Muscle of leg (tissue), 11 donors: Measurements from ENCODE around the gene PECR. TPM values are rescaled to one million over a fixed set of nuclear protein-coding genes. Genes with fewer than 3 reads are reported as not detected.
A peak's percentile ranks its signal among the peaks of the same experiment; 100 is the strongest.

Source experiments
- DNase-seq: peaks from one replicate; pipeline ENCODE4 v3.0.0; 2013
- H3K27ac ChIP-seq: one replicate; pipeline ENCODE4 v1.5.1; 2013; ENCODE audit warnings: mild to moderate bottlenecking, low read length, control low read depth
- H3K27me3 ChIP-seq: one replicate; pipeline ENCODE4 v1.6.1; 2013; ENCODE audit warnings: low read length; ENCODE audit not compliant: control insufficient read depth, insufficient read depth
- H3K36me3 ChIP-seq: one replicate; pipeline ENCODE4 v1.6.1; 2013; ENCODE audit warnings: low read length; ENCODE audit not compliant: control insufficient read depth, insufficient read depth
- H3K4me1 ChIP-seq: one replicate; pipeline ENCODE4 v1.6.1; 2013; ENCODE audit warnings: low read length; ENCODE audit not compliant: control insufficient read depth, insufficient read depth
- H3K4me3 ChIP-seq: one replicate; pipeline ENCODE4 v1.5.1; 2013; ENCODE audit warnings: low read length, control low read depth
- H3K9me3 ChIP-seq: replicated peaks from 2 replicates; pipeline ENCODE4 v1.6.1; 2013; ENCODE audit warnings: low read depth, low read length; ENCODE audit not compliant: control insufficient read depth
- WGBS: methylation state at CpG from one replicate; pipeline ENCODE4 v1.1.5; 2013; ENCODE audit warnings: missing lambda C conversion rate; ENCODE audit not compliant: insufficient coverage; 5-methylcytosine and 5-hydroxymethylcytosine counted together
- polyA plus RNA-seq, 8 donors: library from polyadenylated mRNA; unstranded; fragments of 120-200 nt; gene quantifications; one replicate each; pipeline versions ENCODE4 v1.2.1 to v1.2.3, GENCODE V29; 2013; ENCODE audit warnings: inconsistent platforms in 1 of 8, low replicate concordance in 1 of 8; ENCODE audit not compliant: insufficient read length in 8 of 8, insufficient read depth in 1 of 8
- total RNA-seq: library from RNA; stranded (reverse); fragments of 120-200 nt; gene quantifications from one replicate; pipeline ENCODE4 v1.2.4, GENCODE V29; 2013

Gene PECR
- total and polyA plus RNA-seq, 9 donors, result 6.5 to 9.5 (median 7.7) TPM

DNA sequence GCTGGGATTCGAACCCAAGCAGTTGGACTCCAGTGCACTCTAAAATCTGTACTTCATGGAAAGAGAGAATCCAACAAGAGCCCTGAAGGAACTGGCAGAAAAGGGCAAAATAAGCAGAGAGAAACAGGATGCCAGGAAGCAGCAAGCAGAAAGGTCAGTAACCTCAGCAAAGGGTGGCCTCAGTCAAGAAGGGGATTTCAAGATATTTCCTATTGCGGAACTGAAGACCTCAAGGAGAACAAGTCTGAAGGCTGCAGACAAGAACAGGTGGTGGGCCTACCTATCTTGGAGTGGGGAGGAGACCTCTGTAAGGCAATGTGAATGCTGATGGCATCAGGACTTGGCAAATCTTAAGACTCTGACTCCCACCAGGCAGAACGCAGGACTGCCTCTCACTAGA is 48.2 kb downstream of the PECR start:
- no peak for DNase-seq
- Histone ChIP-seq H3K27ac (no peak overlapping the region), H3K27me3 (no peaks in the 10 kb centered on the region), H3K4me1 (no peaks in the 10 kb centered on the region), H3K9me3 (no peaks in the 10 kb centered on the region), H3K4me3 (no peak overlapping the region), H3K36me3 (no peaks in the 10 kb centered on the region)
- 95% methylated on average over 2 of the region's 3 CpGs for WGBS

DNA sequence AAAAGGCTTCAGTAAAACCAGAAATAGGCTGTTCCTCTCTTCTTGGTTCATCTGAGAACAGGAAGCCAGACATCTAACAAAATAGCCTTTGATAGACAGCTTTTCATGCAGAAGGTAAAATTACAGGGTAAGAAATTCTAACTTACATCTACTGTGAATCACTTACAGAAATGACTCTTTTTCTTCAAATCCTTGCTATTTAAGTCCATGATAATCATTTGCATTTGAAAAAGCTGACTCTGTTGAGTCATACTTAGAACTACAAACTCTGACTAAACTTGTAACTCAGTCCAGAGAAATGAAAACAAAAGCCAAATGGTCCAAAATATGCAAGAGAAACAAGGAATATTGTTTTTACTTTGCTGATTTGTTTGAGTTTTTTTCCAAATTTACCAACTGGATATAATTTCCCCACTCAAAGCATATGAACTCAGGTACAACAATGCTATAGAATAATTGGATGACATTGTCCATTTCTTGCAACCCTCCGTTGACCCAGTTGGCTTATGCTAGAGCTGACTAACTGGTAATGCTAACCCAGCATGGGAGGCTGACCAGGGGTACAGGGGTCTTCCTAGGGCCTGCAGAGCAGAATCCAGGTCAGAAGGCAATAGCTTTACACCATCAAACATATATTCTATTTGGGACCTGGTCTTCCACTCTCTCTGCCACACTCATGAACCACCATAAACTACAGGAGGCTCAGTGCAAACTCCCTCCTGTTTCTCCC is 49.5 kb downstream of the PECR start:
- no peaks in the 10 kb centered on the region for H3K4me1 ChIP-seq
- no peaks in the 10 kb centered on the region for H3K27me3 ChIP-seq
- no peak for DNase-seq
- no peak overlapping the region for H3K27ac ChIP-seq
- 100% methylated on average over 1 of the region's 1 CpG for WGBS
- H3K9me3 ChIP-seq, result no peaks in the 10 kb centered on the region
- H3K4me3 ChIP-seq, result no peak overlapping the region
- H3K36me3 ChIP-seq, result no peaks in the 10 kb centered on the region

DNA sequence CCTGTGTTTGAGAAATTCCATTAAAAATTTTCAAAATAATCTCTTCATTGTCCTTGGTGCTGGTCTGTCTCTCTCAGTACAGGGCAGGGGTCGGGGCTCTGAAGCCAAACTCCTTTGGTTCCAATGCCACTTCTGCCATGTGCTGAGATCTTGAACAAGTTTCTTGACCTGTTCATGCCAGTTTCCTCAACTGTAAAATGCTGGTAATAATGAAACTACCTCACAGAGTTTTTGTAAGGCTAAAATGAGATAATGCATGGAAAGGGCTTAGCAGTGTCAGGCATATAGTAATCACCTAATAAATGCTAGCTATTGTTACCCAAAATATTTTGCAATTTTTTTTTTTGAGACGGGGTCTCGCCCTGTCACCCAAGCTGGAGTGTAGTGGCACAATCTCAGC is 51.4 kb downstream of the PECR start:
- Histone ChIP-seq H3K27me3 (no peaks in the 10 kb centered on the region), H3K4me1 (no peaks in the 10 kb centered on the region), H3K4me3 (no peak overlapping the region), H3K9me3 (no peaks in the 10 kb centered on the region), H3K36me3 (no peaks in the 10 kb centered on the region), H3K27ac (no peak overlapping the region)
- WGBS, result 100% methylated on average over 2 of the region's 3 CpGs
- DNase-seq, result no peak

DNA sequence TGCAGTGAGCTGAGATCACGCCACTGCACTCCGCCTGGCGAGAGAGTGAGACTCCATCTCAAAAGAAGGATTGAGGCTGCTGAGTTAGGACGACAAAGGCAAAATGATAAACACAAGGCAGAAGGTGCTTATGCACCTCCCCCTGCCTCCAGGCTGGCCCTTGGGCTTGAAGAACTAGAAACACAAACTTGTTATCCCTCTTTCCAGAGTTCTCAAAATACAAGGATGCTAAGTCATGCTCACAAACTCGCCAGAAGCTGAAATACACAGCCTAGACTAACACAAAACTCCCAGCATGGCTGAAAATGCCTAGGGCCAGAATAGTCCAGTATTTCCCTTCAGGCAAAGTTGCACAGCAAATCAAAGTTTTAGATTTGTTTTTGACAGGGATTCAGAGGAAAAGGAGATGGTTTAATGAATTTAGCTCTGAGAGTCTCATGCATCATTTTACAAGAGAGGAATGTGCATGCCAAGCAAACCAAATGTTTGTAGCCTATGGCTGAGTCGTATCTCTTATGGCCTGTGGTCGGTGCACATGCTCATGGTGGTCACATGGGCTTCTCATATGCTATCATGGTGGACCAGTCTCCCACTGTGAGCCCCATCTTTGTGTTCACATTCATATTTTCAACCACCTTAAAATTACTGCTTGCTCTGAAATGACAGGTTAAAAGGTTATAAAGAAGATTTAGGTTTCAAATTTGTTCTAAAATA is 52.0 kb downstream of the PECR start:
- 87% methylated on average over 6 of the region's 7 CpGs for WGBS

DNA sequence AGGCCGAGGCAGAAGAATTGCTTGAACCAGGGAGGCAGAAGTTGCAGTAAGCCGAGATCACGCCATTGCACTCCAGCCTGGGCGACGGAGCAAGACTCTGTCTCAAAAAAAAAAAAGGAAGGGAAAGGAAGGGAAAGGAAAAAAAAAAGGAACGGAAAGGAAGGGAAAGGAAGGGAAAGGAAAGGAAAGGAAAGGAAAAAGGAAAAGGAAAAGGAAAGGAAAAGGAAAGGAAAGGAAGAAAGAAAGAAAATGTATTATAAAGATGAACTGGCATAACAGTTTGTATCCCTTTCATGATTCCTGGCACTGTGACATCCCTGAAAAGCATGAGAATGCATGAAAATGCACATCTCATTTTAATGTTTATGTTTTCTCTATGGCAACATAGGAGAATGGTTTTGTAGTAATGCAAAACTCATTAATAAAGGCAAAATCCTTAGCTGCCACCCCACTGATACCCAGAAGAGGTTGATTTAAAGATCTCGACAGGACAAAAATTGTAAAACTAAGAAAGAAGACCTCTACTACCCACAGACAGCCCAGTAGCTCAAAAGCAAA is 56.8 kb downstream of the PECR start:
- Histone ChIP-seq H3K4me1 (no peaks in the 10 kb centered on the region), H3K27me3 (no peaks in the 10 kb centered on the region), H3K4me3 (no peak overlapping the region), H3K9me3 (no peaks in the 10 kb centered on the region), H3K27ac (no peak overlapping the region), H3K36me3 (no peaks in the 10 kb centered on the region)
- no peak for DNase-seq
- 94% methylated on average over 6 of the region's 7 CpGs for WGBS

More for the DNA sequence above, 52.0 kb downstream of the PECR start:
- no peak overlapping the region for H3K27ac ChIP-seq
- H3K27me3 ChIP-seq, result no peaks in the 10 kb centered on the region
- H3K4me1 ChIP-seq, result no peaks in the 10 kb centered on the region
- H3K9me3 ChIP-seq, result no peaks in the 10 kb centered on the region
- H3K36me3 ChIP-seq, result no peaks in the 10 kb centered on the region
- no peak overlapping the region for H3K4me3 ChIP-seq
- no peak for DNase-seq

DNA sequence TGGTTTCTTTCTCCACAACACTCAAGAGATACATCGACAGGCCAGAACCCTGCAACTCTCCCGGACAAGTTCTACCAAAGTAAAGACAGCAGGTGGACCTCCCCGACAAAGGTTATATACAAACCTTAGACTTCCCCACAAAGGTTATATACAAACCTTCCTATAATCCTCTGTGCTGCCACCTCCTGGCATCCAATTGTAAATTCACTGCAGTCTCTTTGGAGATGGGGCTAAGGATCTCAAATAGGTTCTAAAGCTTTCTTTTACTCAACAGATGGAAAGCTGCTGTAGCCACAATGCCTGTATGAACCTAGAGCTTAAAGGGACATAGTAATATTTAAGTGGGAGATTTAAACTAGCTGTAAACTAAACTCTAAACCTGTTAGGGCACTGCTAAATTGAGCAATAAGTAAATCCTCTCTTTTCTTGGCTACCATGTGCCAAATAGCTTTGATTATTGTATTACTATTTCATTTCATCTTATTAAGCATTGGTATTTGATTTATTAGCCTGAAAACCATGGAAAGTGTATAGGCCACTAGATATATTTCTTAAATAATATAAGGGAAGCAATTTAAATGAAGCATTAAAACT is 58.5 kb downstream of the PECR start:
- peak; percentile 47 for DNase-seq
- H3K27ac ChIP-seq, result no peak overlapping the region
- no peaks in the 10 kb centered on the region for H3K4me1 ChIP-seq
- H3K9me3 ChIP-seq, result no peaks in the 10 kb centered on the region
- H3K4me3 ChIP-seq, result no peak overlapping the region
- no peaks in the 10 kb centered on the region for H3K27me3 ChIP-seq
- 20% methylated on average over 2 of the region's 3 CpGs for WGBS
- H3K36me3 ChIP-seq, result no peaks in the 10 kb centered on the region

DNA sequence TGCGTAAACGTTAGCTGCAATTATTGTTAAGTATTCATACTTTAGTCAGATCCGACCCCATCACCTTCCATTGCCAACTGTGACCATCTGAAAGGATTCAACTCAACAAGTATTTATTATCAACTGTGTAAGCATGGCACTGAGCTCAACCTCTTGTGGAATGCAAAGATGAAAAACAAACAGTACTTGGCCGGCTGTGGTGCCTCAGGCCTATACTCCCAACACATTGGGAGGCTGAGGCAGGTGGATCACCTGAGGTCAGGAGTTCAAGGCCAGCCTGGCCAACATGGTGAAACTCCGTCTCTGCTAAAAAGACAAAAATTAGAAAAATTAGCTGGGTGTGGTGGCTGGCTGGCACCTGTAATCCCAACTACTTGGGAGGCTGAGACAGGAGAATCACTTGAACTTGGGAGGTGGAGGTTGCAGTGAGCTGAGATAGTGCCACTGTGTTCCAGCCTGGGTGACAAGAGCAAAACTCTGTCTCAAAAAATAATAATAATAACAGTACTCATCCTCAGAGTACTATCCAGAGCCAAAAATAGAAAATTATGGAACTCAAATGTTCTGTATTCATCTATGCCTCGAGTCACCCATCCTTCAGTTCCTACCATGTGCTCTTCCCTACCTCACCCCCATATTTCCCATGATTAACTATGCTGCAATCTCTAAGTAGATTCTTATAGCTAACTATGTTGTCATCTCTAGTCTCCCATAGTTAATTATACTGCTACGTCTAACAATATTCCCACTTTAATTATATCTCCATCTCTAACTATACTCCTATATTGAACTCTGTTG is 59.6 kb downstream of the PECR start:
- DNase-seq, result no peak
- Histone ChIP-seq H3K36me3 (no peaks in the 10 kb centered on the region), H3K9me3 (no peaks in the 10 kb centered on the region), H3K4me1 (no peaks in the 10 kb centered on the region), H3K4me3 (no peak overlapping the region), H3K27ac (no peak overlapping the region), H3K27me3 (no peaks in the 10 kb centered on the region)
- WGBS, result 100% methylated on average over 3 of the region's 7 CpGs

DNA sequence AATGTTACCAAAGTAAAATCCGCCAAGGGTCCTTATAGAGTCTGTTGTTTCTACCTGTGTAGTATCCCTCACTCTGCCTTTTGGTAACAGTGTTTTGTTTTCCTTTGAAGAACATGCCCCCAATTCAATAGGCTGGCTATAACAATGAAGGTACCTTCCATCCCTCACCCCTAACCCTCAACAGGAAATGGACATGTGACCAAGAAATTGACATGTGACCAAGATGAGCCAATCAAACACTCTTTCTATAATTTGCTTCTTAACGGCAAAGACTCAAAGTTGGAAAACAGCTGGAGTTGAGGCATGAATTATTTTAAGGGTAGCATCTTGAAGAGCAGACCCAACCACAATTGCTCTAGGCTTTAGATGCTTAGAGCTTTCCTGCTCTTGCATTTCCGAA is 62.9 kb downstream of the PECR start:
- no peaks in the 10 kb centered on the region for H3K9me3 ChIP-seq
- no peak overlapping the region for H3K4me3 ChIP-seq
- H3K27ac ChIP-seq, result no peak overlapping the region
- no peaks in the 10 kb centered on the region for H3K36me3 ChIP-seq
- H3K4me1 ChIP-seq, result peaks cover 5% of the 10 kb centered on the region
- no peaks in the 10 kb centered on the region for H3K27me3 ChIP-seq
- DNase-seq, result no peak
- no CpG with 5 or more reads among the region's 3 CpGs for WGBS

DNA sequence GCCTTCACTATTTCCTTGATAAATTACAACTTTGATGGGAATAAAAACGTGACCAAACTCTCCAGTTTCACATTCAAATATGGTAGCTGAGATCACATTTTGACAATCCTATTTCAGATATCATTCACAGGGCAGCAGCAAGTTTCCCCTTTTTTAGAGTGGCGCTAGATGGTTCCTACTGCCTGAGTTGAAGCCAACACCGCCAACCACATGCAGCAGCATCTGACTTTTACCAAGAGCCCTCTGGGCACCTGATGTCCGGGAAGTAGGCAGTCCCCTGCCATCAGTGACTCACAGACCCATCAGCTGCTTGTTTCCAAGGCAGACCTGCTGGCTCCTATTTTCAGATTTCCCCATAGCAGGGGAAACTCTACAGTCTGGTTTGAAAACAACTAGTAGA is 64.2 kb downstream of the PECR start:
- H3K27ac ChIP-seq, result no peak overlapping the region
- DNase-seq, result no peak
- 65% methylated on average over 4 of the region's 4 CpGs for WGBS
- H3K4me1 ChIP-seq, result peaks cover 12% of the 10 kb centered on the region
- H3K36me3 ChIP-seq, result no peaks in the 10 kb centered on the region
- peaks cover 3% of the 10 kb centered on the region for H3K27me3 ChIP-seq
- no peaks in the 10 kb centered on the region for H3K9me3 ChIP-seq
- no peak overlapping the region for H3K4me3 ChIP-seq
